Measurements from ENCODE around the gene MFSD6L.

Gene MFSD6L

DNA sequence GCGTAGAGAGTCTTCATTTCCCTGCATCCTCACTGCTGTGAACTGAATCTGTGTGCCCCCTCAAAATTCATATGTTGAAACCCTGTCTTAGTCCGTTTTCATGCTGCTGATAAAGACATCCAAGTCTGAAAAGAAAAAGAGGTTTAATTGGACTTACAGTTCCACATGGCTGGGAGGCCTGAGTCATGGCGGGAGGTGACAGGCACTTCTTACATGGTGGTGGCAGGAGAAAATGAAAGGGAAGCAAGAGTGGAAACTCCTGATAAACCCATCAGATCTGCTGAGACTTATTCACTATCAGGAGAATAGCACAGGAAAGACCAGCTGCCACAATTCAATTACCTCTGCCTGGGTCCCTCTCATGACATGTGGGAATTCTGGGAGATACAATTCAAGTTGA, 51.4 kb downstream of the MFSD6L start:
- H3K4me3 ChIP-seq: no peak overlapping the region
- no peaks in the 10 kb centered on the region for H3K36me3 ChIP-seq
- DNase-seq: no peak
- H3K4me1 ChIP-seq: peaks cover 0 to 36% (median 10%) of the 10 kb centered on the region in 4 donors
- intact Hi-C loops (cut with DNase I; ENCODE audit: low total_unique reads): loop anchor here (5.0 to 10.0 kb wide), 2 partner anchors 175 to 333 kb away; no protein-coding TSS in a partner anchor
- no peaks in the 10 kb centered on the region for H3K27me3 ChIP-seq
- TF ChIP-seq, protein P1, sequence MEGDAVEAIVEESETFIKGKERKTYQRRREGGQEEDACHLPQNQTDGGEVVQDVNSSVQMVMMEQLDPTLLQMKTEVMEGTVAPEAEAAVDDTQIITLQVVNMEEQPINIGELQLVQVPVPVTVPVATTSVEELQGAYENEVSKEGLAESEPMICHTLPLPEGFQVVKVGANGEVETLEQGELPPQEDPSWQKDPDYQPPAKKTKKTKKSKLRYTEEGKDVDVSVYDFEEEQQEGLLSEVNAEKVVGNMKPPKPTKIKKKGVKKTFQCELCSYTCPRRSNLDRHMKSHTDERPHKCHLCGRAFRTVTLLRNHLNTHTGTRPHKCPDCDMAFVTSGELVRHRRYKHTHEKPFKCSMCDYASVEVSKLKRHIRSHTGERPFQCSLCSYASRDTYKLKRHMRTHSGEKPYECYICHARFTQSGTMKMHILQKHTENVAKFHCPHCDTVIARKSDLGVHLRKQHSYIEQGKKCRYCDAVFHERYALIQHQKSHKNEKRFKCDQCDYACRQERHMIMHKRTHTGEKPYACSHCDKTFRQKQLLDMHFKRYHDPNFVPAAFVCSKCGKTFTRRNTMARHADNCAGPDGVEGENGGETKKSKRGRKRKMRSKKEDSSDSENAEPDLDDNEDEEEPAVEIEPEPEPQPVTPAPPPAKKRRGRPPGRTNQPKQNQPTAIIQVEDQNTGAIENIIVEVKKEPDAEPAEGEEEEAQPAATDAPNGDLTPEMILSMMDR (IDR thresholded peaks at IDR 0.05): no peak
- H3K9me3 ChIP-seq: no peaks in the 10 kb centered on the region
- no peak overlapping the region for H3K27ac ChIP-seq
